HG02884 (cell line): ENCODE measurements around the gene RNF157.
A peak's percentile ranks its signal among the peaks of the same experiment; 100 is the strongest.

ENCODE experiments used
- ATAC-seq: cut with Tn5 transposase; IDR thresholded peaks from one replicate; pipeline ENCODE4 v1.9.1; 2021; ENCODE audit warnings: mild to moderate bottlenecking, moderate library complexity; ENCODE audit not compliant: unreplicated experiment

RNF157 gene

GRCh38 chr17:76240461-76241203 is at the start of gene RNF157:
Gene RNF157, minus strand, starts transcription at chr17:76240493. Its CDS starts 253 bp downstream, at chr17:76240240.
- ATAC-seq = no peak

DNA sequence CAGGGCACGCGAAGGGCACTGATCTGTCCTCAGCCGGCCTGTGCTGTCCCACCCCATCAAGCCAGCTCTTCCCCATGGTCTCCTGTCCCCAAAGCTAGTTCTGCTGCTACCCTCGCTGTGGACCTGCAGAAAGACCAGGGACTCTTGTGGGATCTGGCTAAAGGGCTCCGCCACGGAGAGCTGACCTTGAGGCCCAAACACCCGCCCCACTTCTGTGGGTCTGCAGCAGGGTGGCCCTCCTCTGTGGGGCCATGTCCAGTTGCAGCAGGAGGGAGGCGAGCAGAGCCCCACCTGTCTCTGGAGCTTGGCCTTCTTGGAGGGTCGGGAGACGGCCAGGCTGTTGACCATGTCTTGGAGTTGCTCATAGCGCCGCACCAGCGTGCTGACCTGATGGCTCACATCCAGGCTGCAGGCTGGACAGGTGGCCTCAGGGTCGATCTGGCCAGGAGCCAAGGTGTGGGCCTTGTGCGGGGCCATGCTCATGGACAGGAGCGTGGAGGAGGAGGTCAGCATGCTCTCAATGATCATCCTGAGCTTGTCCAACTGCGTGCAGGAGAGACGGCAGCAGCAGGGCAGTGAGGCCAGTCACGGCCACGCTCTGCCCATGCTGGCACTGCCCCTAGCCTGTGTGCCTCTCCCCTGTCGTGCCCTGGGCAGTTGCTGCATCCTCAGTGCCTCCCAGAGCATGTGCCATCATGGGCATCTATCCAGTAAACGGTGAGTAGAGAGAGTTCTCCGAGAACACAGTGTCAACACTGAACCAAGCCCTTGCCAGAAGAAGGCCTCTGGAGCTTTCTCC is 41.5 kb upstream of the RNF157 start:
- ATAC-seq = no peak

GRCh38 chr17:76280650-76281049 is 40.4 kb upstream of the RNF157 start:
- no peak for ATAC-seq

DNA sequence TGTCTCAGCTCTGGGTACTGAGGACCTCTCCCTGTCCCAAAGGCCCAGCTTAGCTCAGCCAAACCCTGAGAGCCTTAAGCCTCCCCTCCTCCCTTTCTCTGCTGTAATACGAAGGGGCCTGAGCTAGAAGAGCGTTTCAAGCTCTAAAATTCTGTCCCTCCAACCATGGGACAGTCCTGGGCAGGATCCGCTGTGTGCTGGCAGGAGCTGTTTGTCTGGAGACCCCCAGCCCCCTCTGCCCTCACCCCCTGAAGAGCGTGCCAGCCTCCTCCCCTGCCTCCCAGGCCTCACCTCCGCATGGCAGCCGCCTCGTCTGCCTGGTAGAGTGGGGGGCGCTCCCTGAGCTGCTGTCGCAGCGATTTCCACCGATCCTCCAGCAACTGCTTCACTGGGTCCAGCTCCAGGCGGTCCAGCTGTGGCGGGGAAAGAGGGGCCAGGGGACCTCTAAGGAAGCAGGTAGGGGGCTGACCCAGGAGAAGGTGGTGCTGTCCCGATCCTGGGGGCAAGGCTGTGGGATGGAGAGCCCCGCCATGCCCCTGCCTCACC is 39.5 kb upstream of the RNF157 start:
- ATAC-seq = no peak

GRCh38 chr17:76278952-76279741 is 38.9 kb upstream of the RNF157 start:
- no peak for ATAC-seq

DNA sequence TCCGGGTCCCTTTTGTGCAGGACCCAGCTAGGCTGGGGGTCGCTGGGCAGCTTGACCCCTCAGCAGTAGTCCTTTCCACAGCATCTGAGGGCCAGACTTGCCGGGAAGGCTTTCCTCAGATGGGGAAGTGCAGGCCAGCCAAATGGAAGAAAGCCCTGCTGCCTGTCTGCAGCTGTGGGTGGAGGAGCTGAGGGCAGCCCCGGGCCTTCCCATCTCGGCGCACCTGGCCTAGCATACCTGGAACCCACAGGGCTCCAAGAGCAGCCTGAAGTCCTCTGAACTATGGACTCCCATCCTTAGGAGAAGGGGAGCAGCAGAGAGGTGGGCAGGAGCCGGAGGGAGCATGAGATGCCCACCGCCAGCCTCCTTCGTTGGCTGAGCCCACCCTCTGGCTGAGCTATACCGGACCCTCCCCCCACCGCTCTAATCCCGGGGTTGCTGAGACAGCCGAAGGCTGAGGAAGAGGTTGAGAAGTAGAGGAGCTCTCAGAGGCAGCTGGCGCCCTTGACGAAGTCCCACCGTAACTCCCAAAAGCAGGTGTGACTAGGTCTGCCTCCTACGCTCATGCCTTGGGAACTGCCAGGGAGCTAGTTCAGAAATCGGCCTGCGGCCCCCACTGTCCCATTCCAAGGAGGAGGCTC is 38.1 kb upstream of the RNF157 start:
- ATAC-seq = no peak

GRCh38 chr17:76277300-76278267 is 37.3 kb upstream of the RNF157 start:
- ATAC-seq = no peak

DNA sequence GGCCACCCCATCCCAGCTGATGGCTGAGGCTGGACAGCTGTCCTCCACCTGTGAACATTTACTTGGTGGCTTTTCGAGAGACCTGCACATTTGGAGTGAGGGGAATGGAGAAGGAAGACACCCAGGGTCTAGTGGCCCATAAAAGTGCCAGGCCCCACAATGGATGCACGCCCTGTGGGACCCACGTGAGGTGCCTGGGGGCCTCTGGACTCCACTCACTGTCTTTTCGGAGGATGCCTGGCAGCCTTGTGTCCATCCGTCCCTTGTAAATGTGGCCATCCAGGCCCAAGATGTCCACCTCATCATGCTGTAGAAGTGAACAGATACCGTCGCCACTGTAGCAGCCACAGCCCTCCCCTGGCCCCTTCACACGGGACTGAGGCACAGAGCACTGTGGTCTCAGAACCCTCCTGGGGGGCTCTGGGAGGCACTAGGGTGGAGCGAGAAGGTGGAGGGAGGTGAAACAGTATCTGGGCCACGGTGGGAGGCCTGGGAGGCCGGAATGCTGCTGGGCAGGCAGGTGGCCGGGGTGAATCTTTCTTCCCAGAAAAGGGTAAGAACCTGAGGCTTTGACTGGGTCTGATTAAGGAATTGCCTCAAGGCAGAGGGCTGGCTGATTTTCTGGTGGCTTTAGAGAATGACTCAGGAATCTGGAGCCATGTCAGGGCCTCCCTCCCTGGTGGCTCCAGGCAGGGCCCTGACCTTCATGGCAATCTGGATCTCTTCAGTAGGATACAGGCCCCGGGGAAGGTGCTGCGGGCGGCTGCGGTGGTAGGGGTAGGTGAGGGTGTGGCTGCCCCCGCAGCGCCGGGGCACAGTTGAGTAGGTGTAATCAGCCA is 36.4 kb upstream of the RNF157 start:
- ATAC-seq = no peak

- no peak for ATAC-seq
These were observed 35.8 kb upstream of the RNF157 start for GRCh38 chr17:76276069-76276431.

- ATAC-seq = no peak
These were observed 35.2 kb upstream of the RNF157 start for GRCh38 chr17:76275382-76276068.

- ATAC-seq = no peak
These were observed 34.0 kb upstream of the RNF157 start for GRCh38 chr17:76274112-76274956.

- ATAC-seq = no peak
These were observed 33.3 kb upstream of the RNF157 start for GRCh38 chr17:76273445-76274111.

GRCh38 chr17:76272541-76273444 is 32.5 kb upstream of the RNF157 start:
- ATAC-seq = peak; percentile 10

GRCh38 chr17:76271669-76272540 is 31.6 kb upstream of the RNF157 start:
- peak; percentile 52 for ATAC-seq
